ENCODE measurements around the gene MYL12A. TPM values are rescaled to one million over a fixed set of nuclear protein-coding genes. Genes with fewer than 3 reads are reported as not detected.

Gene MYL12A
- total and polyA plus RNA-seq, 2 of the 13 experiments (the other 11 are each of a cell fraction or from before 2014, with no cell fraction given): 261 to 277 TPM

DNA sequence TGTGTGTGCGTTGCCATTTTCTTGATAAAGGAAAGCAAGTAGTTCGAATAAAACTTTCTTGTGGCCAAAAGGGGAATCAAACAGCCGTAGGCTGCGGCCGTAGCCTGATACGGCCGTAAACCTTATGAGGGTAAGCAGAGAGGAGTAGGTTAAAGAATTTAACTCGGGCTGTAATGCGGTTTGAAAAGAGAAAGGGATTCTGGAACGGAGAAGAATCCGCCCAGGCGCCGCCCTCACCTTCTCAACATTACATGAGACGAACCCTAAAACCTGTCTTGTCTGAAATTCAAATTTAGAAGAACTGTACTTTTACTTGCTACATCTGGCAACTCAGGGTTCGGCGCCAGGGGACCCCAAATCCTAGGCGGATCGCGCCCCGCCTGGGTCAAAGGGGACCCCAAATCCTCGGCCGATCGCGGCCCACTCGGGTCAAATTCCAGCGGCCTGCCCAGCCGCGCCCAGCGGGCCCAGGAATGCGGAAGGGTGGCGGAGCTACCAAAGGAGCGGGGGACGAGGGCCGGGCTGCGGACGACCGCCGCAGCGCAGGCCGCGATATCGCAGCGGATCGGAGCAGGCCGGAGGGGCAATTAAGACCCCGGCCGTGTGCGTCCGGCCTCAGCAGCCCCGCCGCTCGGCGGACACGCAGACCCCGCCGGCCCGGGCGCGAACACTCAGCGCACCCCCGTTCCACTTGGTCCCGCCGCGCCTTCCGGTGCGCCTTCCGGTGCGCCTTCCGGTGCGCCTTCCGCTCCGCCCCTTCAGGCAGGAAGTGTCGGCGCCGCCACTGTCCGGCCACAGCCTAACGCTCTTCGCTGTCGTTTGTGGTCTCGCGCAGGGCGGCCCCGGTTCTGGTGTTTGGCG, 14.0 kb downstream of the MYL12A start, which contains the start of gene MYL12B (continued):
- TF ChIP-seq, protein P1, sequence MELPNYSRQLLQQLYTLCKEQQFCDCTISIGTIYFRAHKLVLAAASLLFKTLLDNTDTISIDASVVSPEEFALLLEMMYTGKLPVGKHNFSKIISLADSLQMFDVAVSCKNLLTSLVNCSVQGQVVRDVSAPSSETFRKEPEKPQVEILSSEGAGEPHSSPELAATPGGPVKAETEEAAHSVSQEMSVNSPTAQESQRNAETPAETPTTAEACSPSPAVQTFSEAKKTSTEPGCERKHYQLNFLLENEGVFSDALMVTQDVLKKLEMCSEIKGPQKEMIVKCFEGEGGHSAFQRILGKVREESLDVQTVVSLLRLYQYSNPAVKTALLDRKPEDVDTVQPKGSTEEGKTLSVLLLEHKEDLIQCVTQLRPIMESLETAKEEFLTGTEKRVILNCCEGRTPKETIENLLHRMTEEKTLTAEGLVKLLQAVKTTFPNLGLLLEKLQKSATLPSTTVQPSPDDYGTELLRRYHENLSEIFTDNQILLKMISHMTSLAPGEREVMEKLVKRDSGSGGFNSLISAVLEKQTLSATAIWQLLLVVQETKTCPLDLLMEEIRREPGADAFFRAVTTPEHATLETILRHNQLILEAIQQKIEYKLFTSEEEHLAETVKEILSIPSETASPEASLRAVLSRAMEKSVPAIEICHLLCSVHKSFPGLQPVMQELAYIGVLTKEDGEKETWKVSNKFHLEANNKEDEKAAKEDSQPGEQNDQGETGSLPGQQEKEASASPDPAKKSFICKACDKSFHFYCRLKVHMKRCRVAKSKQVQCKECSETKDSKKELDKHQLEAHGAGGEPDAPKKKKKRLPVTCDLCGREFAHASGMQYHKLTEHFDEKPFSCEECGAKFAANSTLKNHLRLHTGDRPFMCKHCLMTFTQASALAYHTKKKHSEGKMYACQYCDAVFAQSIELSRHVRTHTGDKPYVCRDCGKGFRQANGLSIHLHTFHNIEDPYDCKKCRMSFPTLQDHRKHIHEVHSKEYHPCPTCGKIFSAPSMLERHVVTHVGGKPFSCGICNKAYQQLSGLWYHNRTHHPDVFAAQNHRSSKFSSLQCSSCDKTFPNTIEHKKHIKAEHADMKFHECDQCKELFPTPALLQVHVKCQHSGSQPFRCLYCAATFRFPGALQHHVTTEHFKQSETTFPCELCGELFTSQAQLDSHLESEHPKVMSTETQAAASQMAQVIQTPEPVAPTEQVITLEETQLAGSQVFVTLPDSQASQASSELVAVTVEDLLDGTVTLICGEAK (IDR thresholded peaks at IDR 0.05): peak; percentile 40; the same call in 1 of the 2 replicates
- TF ChIP-seq, protein P1 (CRISPR knock-in tag; IDR thresholded peaks at IDR 0.05): peak; percentile 89
- TF ChIP-seq ZNF850 (CRISPR knock-in tag; conservative IDR thresholded peaks at IDR 0.05) (no peak), ZSCAN12 (CRISPR knock-in tag; IDR thresholded peaks at IDR 0.05) (peak; percentile 68; the same call in 1 of the 2 replicates), MXI1 (IDR thresholded peaks at IDR 0.05; ENCODE audit: borderline replicate concordance, low read depth, low read length) (0 out of 3 replicates have a peak, but pooled peaks have one; percentile 9), KLF13 (CRISPR knock-in tag; IDR thresholded peaks at IDR 0.05) (no peak), ZSCAN31 (CRISPR knock-in tag; IDR thresholded peaks at IDR 0.05; ENCODE audit: low read depth) (peak; percentile 81), NONO (IDR thresholded peaks at IDR 0.05) (no peak), NONO (CRISPR knock-in tag; conservative IDR thresholded peaks at IDR 0.05) (peak; percentile 63), RELA (CRISPR knock-in tag; IDR thresholded peaks at IDR 0.05) (no peak)
- TF ChIP-seq, protein P2, sequence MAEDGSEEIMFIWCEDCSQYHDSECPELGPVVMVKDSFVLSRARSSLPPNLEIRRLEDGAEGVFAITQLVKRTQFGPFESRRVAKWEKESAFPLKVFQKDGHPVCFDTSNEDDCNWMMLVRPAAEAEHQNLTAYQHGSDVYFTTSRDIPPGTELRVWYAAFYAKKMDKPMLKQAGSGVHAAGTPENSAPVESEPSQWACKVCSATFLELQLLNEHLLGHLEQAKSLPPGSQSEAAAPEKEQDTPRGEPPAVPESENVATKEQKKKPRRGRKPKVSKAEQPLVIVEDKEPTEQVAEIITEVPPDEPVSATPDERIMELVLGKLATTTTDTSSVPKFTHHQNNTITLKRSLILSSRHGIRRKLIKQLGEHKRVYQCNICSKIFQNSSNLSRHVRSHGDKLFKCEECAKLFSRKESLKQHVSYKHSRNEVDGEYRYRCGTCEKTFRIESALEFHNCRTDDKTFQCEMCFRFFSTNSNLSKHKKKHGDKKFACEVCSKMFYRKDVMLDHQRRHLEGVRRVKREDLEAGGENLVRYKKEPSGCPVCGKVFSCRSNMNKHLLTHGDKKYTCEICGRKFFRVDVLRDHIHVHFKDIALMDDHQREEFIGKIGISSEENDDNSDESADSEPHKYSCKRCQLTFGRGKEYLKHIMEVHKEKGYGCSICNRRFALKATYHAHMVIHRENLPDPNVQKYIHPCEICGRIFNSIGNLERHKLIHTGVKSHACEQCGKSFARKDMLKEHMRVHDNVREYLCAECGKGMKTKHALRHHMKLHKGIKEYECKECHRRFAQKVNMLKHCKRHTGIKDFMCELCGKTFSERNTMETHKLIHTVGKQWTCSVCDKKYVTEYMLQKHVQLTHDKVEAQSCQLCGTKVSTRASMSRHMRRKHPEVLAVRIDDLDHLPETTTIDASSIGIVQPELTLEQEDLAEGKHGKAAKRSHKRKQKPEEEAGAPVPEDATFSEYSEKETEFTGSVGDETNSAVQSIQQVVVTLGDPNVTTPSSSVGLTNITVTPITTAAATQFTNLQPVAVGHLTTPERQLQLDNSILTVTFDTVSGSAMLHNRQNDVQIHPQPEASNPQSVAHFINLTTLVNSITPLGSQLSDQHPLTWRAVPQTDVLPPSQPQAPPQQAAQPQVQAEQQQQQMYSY (CRISPR knock-in tag; IDR thresholded peaks at IDR 0.05): peak; percentile 29; the same call in 1 of the 2 replicates
- TF ChIP-seq, protein P3, sequence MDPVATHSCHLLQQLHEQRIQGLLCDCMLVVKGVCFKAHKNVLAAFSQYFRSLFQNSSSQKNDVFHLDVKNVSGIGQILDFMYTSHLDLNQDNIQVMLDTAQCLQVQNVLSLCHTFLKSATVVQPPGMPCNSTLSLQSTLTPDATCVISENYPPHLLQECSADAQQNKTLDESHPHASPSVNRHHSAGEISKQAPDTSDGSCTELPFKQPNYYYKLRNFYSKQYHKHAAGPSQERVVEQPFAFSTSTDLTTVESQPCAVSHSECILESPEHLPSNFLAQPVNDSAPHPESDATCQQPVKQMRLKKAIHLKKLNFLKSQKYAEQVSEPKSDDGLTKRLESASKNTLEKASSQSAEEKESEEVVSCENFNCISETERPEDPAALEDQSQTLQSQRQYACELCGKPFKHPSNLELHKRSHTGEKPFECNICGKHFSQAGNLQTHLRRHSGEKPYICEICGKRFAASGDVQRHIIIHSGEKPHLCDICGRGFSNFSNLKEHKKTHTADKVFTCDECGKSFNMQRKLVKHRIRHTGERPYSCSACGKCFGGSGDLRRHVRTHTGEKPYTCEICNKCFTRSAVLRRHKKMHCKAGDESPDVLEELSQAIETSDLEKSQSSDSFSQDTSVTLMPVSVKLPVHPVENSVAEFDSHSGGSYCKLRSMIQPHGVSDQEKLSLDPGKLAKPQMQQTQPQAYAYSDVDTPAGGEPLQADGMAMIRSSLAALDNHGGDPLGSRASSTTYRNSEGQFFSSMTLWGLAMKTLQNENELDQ (CRISPR knock-in tag; IDR thresholded peaks at IDR 0.05; ENCODE audit: borderline replicate concordance): no peak
